Urothelium cell line (cell line): ENCODE measurements around the gene FOXP4.

Experiments used
- DNase-seq: peaks from one replicate; pipeline ENCODE4 v3.0.0; 2011; ENCODE audit warnings: low spot score, mixed read lengths
- FAIRE-seq: peaks from 2 replicates; lab custom pipeline; 2011; peaks lifted over from hg19 to GRCh38; lab: Jason Lieb, UNC

FOXP4 gene

DNA sequence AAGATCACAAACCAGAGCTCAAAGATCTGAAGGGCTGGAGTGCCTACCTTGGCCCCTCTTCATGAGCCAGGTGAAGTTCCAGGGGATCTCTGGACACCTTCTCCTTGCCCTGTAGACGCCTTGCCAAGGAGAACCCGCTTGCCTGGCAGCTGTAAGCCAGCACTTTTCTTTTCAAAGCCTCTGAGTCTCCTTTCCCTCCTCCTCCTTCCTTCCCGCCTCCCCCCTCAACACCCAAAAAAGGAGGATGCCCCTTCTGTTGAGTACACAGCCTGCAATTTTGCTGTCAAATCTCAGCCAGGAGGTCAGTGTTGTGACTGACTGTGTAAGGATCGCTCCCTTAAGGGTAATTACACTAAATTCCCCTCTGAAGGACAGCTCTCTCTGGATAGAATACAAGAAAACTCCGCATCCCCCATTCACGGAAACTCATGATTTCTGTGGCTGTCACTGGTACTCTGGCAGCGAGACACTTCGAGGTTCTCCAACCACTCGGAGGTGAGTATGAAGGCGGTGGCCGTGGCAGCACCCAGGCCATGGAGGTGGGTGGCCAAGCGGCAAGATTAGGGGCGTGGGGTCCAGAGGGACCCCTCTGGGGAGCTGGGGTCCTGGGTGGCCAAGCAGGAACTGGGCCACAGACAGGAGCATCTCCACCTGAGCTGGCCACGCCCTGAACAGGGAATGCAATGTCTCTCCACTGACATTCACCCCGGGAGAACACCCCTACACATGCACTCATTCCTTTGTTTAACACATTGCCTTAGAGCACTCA is 23.2 kb upstream of the FOXP4 start:
- DNase-seq (no peak), FAIRE-seq (no peak)

DNA sequence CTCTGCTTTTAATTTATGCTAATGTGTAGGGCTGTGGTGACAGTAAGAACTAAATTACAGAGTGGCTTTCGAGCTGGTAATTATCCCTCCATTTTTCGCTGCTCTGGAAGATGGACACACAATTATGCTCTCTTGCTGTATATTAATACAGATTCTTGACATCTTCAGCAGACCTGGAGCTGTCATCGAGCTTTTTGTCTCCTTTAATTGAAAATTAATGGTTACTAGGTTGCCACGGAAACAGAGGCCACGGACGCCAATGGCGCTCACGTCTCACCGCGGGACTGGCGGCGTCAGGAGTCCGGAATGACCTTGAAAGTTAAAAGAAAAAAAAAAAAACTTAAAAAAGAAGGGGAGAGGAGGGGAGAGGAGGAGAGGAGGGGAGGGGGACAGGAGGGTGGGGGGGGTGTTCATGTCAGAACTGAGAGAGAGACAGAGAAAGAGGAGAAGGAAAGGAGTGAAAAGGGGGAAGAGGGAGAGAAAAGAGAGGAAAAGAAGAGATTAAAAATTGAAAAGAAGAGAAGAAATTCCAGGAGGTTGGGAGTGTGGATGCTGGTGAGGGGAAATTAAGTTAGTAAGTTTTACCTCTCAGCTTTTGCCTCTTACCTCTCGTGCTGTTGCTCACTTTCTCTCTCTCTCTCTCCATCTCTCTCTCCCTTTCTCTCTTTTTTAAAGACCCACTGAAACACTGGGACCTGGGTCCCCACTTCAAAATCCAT is 22.1 kb upstream of the FOXP4 start:
- no peak for DNase-seq
- FAIRE-seq: no peak

DNA sequence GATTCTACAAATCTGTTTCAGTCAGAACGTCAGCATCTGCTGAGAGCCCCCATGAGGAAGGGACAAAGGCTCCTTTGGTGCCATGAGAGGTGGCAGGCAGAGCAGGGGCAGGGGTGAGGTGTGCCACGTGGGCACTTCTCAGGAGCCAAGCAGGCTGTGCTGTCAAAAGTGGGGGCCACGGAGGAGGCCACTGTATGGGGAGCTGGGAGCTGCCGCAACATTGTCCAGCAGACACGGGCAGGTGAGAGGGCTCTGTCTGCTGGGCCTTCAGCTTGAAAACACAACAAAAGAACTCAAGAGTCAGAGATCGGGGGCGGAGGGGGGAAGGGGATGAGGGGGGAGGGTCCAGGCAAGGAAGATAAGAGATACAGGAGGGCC is 21.6 kb upstream of the FOXP4 start:
- FAIRE-seq (no peak), DNase-seq (no peak)

DNA sequence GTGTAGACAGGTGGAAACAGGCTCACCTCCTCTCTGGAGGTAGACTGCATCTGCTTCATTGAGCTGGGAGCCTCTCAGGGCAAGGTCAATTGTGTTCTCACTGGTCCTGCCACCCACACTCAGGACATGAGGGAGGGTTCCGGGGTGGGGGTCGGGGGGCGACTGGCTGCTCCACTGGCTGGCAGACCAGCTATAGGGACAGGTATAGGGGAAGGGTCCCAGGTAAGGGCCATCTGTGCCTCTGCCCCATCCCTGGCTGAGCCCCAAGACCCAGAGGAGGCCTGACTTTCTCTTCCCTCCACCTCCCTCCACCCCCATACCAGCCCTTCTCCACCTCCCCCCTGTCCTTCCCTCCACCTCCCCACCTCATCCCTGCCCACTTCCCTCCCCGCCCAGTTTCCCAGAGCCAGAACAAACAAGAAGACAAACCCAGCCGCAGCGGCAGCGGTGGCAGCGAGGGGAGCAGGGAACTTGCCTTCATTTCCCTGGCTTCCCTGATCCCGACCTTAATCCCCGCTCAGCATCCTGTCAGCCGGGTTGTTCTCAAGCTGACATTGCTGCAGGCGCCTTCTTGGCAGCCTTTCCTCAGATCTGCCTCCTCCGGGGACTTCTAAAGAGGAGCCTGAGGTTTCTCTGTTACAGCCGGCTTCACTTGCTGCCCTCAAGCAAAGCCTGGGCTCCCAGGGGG is 18.3 kb upstream of the FOXP4 start:
- DNase-seq: peak; percentile 20

DNA sequence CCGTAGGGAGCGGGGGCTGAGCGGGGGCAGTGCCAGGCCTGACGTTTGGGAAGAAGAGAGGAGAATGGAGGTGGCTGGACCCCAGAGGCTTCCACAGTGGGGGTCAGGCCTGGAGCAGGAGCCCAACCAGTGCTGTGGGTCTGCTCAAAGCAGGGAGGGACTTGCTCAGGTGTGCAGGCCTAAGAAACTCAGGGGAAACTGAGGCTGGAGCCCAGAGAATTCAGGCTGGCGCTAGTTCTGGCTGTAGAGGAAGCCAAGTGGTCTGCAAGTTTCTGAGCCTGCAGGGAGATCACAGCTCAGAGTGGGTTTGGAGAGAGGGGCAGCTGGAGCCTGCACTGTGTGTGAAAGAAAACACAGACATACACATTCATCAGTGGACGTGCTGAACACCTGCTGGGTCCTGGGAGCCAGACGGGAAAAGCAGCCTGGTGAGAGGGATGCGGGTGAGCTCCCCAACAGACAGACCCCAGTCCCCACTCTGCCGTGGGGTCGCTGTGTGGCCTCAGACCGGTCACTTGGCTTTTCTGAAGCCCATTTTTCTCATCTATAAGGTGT is 17.7 kb upstream of the FOXP4 start:
- DNase-seq (no peak), FAIRE-seq (no peak)

More for the DNA sequence above, 18.3 kb upstream of the FOXP4 start:
- FAIRE-seq: no peak

DNA sequence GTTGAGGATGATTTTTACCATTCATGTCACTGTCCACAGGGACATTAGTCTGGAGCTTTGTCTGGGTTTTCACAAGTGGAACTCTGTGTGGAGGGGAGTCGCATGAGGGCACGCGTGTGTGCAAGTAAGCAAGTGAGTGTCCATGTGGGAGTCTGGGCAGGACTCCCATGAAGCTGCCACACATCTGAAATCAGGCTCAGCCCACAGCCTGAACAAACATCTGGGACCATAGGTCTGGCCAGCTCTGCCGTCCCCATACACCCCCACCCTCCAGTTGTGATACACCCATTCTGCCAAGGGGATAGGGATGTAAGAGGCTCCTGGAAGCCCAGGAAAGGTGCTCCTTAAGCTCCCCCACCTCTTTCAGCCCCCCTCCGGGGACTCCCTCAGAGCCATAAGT is 17.1 kb upstream of the FOXP4 start:
- FAIRE-seq: no peak
- DNase-seq: no peak

DNA sequence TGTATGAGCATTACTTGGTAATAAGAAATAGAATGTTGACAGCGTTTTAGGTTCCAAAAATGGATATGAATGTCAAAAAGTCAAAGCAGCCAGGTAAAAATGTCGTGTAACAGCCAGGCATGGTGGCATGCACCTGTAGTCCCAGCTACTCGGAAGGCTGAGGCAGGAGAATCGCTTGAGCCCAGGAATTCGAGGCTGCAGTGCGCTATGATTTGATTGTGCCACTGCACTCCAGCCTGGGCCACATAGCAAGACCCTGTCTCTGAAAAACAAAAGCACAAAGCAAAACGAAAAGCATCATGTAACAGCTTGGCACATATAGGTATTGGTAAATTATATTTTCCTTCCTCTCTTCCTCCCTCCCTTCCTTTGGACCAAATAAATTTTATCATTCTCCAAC is 16.2 kb upstream of the FOXP4 start:
- no peak for DNase-seq
- no peak for FAIRE-seq

DNA sequence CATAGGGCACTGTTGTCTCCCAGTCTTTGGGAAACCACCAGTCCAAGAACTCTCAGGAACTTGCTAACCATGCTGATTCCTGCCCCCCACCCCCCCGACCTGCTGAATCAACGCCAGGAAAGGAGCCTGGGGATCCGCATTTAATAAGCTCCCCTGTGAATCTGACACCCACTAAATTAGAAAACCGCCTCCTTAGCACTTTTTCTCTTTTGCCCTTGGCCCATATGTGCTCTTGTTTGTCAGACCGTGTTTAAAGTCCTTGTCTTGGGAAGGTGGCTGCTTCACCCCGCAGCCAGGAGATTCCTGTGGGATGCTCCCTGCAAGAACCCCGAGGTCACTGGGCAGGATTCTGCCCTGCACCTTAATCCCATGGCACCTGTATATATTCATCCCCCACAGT is 15.7 kb upstream of the FOXP4 start:
- no peak for FAIRE-seq
- no peak for DNase-seq

DNA sequence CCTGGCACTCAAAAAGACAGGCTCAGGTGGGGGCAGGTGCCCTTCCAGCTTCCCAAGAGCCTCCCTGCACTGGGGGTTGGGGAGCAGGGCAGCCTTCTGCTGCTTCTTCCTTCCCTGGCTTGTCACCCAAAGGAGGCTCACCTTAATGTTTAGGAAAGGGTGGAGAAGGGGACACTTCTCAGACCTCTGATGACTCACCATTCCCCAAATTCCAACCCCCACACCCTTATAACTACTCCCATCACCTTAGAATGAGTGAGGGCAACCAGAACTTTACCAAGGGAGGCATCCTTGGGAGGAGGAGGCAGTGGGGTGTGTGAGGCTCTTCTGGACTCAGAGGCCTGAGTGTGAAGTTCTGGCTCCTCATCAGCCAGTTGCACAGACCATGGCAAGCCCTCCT is 15.2 kb upstream of the FOXP4 start:
- no peak for FAIRE-seq
- no peak for DNase-seq

DNA sequence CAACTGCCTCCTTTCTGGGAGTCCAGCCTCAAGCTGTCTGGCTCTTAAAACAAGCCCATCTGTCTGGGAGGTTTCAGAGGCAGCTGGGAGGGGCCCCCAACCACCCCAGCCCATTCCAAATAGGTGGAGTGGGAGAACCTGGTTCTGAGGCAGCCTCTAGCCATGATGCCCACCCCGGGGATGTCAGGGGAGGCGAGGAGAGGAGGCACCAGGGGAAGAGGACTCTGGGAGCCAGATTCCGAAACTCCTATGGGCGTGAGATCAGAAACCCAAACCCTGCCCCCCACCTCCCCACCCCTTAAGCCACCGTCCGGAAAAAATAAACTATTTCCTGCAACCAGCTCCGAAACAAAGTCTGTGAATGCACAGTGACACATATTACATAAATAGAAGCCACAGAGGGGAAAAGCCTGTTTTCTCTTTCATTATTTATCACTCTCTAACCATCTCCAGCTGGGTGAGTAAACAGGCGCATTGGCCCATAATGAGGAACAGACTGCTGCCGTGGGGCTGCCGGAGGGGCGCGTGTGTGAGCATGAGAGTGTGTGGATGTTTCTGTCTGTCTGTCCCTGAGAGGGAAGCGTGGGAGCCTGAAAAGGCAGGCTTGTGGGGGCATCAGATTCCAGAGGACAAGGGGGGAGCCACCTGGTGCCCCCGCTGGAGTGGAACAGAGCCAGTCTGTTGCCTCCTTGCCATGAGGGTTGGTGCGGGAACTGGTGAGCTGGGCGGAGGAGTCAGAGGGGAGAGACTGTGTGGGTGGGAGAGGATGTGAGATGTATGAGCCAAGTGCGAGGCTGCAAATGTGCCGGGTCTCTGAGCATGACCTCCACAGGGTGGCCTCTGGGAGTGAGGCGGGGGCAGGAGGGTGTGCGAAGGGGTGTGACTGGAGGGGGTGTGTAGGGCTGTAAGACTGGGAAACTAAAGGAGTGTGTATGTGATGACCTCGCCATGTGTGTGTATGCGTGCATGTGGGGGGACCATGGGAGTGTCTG is 14.3 kb upstream of the FOXP4 start:
- DNase-seq: peak; percentile 29
- no peak for FAIRE-seq

DNA sequence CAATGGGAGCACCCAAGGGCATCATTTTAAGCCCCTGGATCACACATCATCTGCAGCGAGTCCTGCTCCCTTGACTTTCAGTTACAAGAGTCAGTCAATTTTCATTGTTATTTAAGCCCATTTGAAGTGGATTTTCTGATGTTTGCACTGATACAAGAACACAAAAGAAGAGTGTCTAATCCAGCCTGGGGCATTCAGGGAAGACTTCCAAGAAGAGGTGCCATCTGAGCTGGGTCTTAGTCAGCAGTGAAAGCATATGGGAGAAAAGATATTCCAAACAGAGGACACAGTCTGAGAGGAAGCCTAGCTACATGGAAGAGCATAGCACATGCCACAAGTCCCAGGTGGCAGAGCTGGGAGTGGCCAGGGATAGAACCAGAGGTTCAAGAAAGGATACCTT is 10.4 kb upstream of the FOXP4 start:
- DNase-seq (no peak), FAIRE-seq (no peak)

DNA sequence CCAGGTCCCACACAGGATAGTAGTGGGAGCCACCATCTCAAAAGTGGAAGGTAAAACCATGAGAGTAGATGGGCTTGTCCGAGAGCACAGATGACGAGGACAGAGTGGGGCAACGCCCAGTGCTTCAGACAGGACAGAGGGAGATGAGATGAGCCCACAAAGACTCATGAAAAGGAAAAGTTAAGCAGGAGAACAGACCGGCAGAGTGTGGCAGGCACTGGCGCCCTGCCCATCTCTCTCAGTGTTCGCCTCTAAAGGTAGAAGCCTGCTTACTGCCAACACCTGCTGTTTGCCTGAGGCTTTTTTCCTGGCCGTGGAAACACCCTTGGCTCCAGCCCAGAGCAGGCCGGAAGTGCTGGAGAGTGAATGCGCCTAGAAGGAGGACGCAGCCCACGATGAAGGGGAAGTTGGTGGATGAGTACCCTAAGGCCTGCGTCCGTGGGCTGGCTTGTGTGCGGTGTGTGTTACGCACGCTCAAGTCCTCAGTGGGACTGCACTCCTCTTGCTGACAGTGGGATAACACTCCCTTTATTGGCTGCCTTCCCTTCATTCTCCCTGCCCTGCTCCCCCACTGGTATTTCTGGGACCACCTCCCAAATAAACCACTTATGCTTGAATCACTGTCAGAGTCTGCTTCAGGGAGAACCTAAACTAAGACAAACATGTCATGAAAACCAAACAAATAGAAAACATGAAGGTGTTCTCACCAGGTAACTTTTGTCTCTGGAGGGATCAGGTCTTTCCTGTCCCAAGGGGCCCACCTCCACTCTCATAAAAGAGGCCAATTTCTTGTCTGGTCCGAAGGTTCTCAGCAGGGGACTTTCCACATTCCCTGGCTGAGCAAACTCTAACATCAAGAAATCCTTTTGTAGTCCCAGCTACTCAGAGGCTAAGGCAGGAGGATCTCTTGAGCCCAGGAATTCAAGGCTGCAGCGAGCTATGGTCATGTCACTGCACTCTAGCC is 9.1 kb upstream of the FOXP4 start:
- no peak for FAIRE-seq
- no peak for DNase-seq

DNA sequence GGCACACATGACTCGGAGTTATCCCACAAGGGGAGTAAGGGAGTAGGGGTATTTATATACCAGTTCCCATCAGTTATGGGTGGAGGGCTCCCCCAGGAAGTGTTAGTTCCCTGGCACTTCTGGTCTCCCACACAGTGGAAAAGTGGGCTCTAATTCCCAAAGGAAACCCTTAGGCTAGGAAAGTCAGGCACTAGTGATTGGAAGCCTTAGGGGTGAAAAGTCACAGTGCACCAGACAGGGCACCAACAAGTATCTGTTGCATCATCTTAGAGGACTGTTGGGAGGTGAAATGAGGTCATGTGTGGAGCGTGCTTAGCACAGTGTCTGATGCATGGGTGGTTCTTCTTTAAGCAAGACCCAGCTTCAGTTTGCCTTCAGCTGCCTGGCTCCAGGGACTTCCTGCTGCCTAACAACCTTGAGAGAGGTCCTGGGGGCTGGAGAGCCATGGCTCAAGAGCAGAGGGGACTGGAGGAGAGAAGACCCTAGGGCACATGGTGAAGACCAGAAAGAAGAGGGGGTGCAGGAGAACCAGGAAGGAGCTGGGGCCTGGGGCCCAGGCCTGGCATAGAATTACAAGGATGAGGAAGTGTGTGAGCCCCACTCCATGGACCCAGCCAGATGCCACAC is 7.5 kb upstream of the FOXP4 start:
- FAIRE-seq (no peak), DNase-seq (no peak)

DNA sequence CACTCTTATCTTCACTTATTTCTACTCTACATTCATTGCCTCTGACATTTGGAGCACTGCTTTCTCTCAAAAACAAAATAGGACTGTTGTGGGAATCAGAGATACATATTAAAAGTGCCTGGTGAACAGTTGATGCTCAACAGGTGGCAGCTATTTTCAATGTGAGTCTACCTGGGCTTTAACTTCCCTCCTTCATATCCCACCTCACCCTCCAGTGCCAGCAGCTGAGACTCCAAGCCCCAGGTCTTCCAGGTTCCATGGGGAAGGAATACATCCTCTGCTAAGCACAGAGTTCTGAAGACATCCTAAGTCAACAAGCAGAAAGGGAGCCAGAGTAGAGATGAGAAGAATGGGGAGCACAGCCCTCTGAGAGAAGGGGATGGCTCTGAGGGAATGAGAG is 7.0 kb upstream of the FOXP4 start:
- no peak for DNase-seq
- no peak for FAIRE-seq

DNA sequence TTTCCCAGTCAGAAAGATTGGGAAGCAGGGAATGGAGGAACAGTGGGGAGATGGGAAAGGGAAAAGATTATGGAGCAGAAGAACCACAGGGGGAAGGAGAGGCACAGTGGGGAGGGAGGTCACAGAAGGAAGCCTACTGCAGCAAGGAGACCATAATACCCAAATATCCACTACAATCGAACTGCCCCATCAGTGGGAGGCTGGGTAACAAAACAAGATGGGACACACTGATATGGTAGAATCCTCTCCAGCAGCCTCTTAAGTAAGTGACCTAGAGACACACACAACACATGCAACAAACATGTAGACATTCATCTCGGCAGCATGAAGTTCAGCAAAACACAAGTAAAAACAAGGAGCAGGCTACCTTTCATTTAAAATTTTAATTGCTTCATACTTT is 4.8 kb upstream of the FOXP4 start:
- no peak for FAIRE-seq
- DNase-seq: no peak

DNA sequence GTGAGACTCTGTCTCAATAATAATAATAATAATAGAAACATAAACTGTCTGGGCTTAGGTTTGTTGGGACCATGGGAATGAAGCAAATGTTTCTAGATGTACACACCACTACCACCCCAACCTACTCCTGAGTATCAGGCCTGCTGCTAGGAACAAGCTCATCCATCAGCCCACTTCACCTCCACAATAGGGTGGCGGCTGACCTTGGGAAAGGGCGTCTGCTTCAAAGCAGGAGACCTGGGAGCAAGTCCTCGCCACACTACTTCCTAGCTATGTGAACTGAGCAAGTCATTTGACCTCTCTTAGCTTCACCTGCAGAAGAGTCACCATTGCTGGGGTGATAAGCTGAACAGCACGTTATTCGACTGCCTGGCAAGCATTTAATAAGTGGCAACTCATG is 3.1 kb upstream of the FOXP4 start:
- FAIRE-seq (no peak), DNase-seq (no peak)

DNA sequence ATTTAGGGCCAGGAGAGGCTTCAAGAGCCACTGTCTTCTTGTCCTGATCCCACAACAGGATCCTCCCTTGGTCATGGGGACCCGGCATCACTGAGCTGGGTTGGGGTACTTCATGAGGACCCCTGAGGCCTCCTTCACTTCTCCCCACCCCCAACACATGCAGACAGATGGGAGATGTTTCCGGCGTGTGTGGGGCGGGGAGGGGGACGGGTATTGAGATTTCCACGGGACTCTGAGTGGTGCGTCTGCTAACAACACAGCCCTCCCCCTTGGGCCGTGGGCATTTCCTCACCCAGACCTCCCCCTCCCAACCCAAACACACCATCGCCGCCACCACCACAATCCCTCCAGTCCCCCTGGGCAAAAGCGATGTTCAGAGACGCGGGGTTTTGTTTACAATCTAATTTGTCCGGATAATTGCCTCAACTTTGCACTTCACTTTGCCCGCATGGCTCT is 906 bp upstream of the FOXP4 start:
- DNase-seq: no peak
- no peak for FAIRE-seq

DNA sequence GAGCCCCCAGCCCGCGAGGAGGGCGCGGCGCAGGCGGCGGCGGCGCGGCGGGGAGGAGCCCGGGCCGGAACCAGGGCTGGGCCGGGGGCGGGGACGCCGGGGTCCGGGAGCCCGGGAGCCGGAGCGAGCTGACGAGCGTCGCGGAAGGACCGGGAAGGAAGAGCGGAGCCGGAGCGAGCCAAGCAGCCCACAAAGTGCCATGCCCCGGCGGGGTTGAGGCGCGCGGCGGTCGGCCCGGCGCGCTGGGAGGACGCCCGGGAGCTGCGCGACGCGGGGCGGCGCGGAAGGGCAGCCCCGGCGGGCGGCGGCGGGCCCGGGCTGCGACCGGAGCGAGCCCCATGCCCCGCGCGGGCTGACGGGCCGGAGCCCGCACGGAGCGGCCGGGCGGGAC is 289 bp downstream of the FOXP4 start:
- FAIRE-seq (no peak), DNase-seq (no peak)
